ENCODE measurements around the gene CAMKMT.

Gene CAMKMT

DNA sequence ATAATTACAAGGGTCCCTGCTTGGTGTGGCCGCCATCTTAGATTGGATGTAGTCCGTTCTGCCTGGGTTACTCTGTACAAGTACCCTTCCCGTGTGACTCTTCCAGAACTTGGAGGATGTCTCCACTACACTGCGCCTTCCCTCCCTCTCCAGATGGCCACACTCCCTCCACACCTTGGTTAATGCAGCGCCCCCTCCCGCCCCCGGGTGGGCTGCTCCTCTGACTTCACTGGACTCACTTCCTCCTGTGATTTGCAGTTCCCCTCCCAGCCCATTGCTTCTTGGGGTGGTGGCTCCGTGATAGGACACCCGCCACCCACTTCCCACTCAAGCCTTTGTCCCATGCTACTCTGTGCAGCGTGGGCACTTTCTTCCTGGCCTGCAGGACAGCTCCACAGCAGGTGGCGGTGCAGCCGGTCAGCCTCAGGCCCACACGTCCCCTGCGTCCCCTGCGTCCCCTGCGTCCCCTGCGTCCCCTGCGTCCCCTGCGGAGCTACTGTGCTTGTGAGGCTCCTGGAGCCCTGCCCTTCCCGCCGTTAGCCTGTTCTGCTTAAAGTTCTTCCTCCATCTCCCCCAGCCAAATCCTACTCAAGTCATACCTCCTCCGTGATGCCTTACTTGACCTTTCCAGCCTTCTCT, 449.3 kb downstream of the CAMKMT start:
- Mint-ChIP-seq H3K36me3 (no peaks in the 10 kb centered on the region), H3K9me3 (ENCODE audit: low read depth) (peaks cover 3% of the 10 kb centered on the region), H3K27ac (no peak overlapping the region), H3K27me3 (peaks cover 45% of the 10 kb centered on the region), H3K4me3 (no peak overlapping the region), H3K4me1 (ENCODE audit: low read depth) (peaks cover 3% of the 10 kb centered on the region)

DNA sequence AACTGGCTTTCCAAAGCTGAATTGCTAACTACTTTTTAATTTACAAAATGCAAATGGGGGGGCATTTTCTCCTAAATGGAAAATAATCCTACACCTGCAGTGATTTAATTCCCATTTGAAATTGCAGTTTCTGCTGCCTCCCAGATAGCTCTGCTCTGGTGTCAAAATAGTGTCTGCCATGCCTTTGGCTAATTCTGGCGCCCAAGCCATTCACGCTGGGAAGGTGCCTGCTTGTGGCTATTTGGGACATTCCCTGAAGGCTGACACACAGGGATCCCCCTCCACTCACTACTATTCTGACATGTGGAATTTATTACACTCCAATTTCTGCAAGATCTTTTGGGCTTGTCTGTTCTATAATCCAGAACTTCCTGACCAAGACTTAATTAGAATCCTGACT, 451.4 kb downstream of the CAMKMT start:
- H3K9me3 Mint-ChIP-seq (ENCODE audit: low read depth) = peaks cover 3% of the 10 kb centered on the region
- peaks cover 36% of the 10 kb centered on the region for H3K27me3 Mint-ChIP-seq
- no peak overlapping the region for H3K4me3 Mint-ChIP-seq
- H3K4me1 Mint-ChIP-seq (ENCODE audit: low read depth) = no peaks in the 10 kb centered on the region
- H3K27ac Mint-ChIP-seq = no peak overlapping the region
- no peaks in the 10 kb centered on the region for H3K36me3 Mint-ChIP-seq

DNA sequence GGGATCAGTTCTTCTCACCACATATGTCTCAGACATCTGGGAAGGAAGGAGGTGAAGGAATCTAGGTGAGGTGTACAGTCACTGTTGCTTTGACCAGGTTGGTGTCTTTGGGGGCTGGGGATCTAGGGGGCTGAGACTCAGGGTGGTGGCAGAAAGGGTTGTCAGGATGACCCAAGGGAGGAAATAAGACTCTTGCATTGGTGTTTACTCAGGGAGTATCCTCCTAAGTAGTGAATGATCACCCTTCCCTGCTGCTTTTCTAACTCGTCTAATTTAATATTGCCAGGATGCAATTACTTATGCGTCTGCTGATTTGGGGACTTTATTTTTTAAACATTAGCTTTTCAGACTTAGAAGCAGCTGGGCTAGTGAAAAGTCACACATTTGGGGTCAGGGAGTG, 451.9 kb downstream of the CAMKMT start:
- no peaks in the 10 kb centered on the region for H3K4me1 Mint-ChIP-seq (ENCODE audit: low read depth)
- H3K9me3 Mint-ChIP-seq (ENCODE audit: low read depth) = peaks cover 3% of the 10 kb centered on the region
- H3K27me3 Mint-ChIP-seq = peaks cover 36% of the 10 kb centered on the region
- no peak overlapping the region for H3K27ac Mint-ChIP-seq
- H3K4me3 Mint-ChIP-seq = no peak overlapping the region
- H3K36me3 Mint-ChIP-seq = no peaks in the 10 kb centered on the region

DNA sequence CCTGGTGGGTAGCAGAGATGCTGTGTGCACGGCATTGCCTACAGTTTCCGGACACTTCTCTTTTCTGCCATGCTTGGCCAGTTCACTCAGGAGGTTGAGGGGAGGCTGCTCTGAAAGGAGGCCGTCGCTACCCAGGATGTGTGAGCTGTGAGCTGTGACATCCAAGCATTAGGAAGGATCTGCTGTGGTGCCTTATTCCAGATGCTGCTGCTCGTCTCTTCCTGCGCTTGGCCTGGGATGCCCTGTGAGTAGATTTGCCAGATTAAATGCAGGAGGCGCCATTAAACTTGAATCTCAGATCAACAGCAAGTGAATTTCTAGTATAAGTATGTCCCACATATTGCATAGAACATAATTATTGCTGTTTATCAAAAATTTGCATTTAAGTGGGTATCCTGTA, 455.5 kb downstream of the CAMKMT start:
- Mint-ChIP-seq H3K4me3 (no peak overlapping the region), H3K27me3 (peaks cover 14% of the 10 kb centered on the region)

DNA sequence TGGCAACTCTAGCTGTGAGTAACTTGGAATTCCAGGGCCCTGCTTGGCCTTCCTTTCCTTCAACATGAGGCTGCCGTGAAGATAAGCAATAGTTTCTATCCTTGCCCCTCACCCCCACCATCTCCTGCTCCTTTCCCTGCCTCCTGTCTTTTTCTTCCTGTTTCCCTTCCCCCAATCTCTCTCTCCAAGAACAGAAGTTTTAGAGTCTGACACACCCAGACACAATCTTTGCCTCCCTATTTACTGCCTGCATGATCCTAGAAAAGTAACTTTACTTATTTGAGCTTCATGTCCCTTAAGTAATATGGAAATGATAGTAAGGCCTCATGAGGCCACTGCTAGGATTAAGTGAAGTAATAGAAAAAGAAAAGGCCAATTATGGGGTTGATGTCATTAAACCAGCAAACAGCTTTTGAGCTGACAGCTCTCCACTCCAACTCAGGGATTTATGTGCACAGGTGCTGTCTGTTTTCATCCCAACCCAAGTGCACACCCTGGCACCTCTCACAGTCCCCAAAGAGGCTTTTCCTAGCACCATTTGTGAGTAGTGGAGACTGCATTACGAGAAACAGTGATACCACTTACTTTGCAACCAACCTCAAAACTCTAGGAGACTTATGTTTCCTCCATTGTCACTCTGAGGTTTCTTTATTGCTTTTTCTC, 456.1 kb downstream of the CAMKMT start:
- no peak overlapping the region for H3K4me3 Mint-ChIP-seq
- H3K27ac Mint-ChIP-seq = no peak overlapping the region
- H3K9me3 Mint-ChIP-seq (ENCODE audit: low read depth) = no peaks in the 10 kb centered on the region
- H3K27me3 Mint-ChIP-seq = peaks cover 14% of the 10 kb centered on the region
- H3K36me3 Mint-ChIP-seq = no peaks in the 10 kb centered on the region
- no peaks in the 10 kb centered on the region for H3K4me1 Mint-ChIP-seq (ENCODE audit: low read depth)

More for the DNA sequence above, 455.5 kb downstream of the CAMKMT start:
- no peaks in the 10 kb centered on the region for H3K9me3 Mint-ChIP-seq (ENCODE audit: low read depth)
- H3K4me1 Mint-ChIP-seq (ENCODE audit: low read depth) = no peaks in the 10 kb centered on the region
- H3K36me3 Mint-ChIP-seq = no peaks in the 10 kb centered on the region
- no peak overlapping the region for H3K27ac Mint-ChIP-seq

DNA sequence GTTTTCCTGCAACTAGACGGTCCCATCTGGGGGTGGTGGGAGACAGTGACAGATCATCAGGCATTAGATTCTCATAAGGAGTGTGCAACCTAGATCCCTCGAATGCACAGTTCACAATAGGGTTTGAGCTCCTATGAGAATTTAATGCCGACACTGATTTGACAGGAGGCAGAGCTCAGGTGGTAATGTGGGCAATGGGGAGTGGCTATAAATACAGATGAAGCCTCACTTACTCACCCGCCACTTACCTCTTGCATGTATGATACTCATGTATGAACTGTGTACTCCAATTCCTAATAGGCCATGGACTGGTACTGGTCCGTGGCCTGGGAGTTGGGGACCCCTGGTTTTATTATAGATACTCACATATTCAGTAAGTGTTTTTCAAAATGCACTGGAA, 457.3 kb downstream of the CAMKMT start:
- Mint-ChIP-seq H3K27me3 (peaks cover 5% of the 10 kb centered on the region), H3K4me3 (no peak overlapping the region), H3K27ac (no peak overlapping the region), H3K9me3 (ENCODE audit: low read depth) (no peaks in the 10 kb centered on the region), H3K4me1 (ENCODE audit: low read depth) (no peaks in the 10 kb centered on the region), H3K36me3 (no peaks in the 10 kb centered on the region)

DNA sequence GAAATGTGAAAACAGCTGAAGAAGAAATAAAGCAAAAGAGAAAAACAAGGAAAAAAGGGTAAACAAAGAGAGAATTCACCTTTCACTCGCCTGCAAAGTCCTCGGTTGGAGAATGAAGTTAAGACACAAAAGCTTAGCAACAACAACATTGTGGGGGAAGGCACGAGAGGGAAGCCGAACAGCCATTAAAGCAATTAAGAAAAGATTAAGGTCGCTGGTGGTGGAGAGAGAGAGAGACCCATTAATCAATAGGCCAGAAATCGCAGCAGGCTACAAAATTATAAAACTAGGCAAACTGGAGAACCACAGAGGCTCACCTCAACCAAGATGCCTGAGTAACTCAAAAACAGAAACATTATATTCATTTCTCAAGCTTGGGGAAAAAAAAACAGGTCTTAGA, 459.8 kb downstream of the CAMKMT start:
- Mint-ChIP-seq H3K27me3 (peaks cover 3% of the 10 kb centered on the region), H3K9me3 (ENCODE audit: low read depth) (no peaks in the 10 kb centered on the region), H3K4me1 (ENCODE audit: low read depth) (no peaks in the 10 kb centered on the region), H3K27ac (no peak overlapping the region), H3K36me3 (no peaks in the 10 kb centered on the region), H3K4me3 (no peak overlapping the region)

DNA sequence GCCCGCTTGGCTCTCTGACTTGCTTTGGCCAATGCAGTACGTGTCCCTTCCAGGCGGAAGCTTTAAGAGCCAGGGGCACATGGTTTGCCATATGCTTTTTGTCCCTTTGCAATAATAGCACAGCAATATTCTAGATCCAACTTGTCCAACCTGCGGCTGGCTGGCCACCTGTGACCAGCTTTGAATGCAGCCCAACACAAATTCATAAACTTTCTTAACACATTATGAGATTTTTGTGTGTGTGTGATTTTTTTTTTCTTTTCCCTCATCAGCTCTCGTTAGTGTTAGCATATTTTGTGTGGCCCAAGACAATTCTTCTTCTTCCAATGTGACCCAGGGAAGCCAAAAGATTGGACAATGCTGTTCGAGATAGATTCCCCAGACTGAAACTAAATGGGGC, 460.4 kb downstream of the CAMKMT start:
- Mint-ChIP-seq H3K4me1 (ENCODE audit: low read depth) (no peaks in the 10 kb centered on the region), H3K27me3 (peaks cover 3% of the 10 kb centered on the region), H3K9me3 (ENCODE audit: low read depth) (no peaks in the 10 kb centered on the region), H3K4me3 (no peak overlapping the region), H3K27ac (no peak overlapping the region), H3K36me3 (no peaks in the 10 kb centered on the region)
